ENCODE results near the gene TEX2. TPM values are rescaled to one million over a fixed set of nuclear protein-coding genes. Genes with fewer than 3 reads are reported as not detected.
A peak's percentile ranks its signal among the peaks of the same experiment; 100 is the strongest.

TEX2 gene
- total and polyA plus RNA-seq, 2 of the 13 experiments (the other 11 are each of a cell fraction or from before 2014, with no cell fraction given) = 21.4 to 37.7 TPM

DNA sequence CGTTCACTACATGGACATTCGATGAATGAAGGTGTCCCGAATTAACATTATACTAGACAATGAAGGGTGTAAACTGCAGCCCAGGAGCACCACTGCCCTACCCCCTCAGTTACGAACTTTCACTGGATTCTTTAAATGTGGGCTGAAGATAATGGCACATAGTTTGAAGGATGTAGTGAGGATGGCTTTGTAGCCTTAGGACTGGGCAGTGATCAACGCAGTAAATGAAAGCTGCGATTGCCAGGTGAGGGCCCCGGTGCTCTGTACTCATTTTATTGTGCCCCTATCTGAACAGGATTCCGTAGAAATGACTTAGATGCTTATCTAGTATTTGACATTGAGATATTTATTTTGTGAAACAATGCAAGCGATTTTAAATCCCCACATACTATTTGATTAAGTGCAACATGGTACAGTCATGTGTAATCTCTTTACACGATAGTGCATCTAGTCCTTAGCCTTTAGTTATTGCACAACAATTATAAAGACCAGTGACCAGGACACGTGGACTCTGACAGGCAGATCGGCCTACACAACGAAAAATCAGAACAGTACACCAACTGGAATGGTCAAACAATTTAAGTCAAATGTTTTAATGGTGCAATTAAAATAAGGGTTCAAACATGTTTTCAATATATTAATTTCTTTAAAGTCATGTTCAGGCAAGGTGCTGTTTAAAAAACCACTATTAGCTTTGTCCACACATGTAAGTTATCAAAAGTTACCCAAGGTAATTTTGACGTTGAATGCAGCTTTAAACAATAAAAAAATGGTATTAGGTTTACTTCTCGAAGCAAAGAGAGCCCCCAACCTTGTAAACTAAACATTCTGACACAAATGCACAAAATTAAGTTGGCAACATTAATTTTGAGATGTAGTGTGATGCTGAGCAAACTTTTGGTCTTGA is 115.7 kb downstream of the TEX2 start (continued):
- peak; percentile 11 for TF ChIP-seq KAT8 (CRISPR knock-in tag; IDR thresholded peaks at IDR 0.05)
- TF ChIP-seq ZNF879 (CRISPR knock-in tag; IDR thresholded peaks at IDR 0.05) = no peak
- TF ChIP-seq, protein P1, sequence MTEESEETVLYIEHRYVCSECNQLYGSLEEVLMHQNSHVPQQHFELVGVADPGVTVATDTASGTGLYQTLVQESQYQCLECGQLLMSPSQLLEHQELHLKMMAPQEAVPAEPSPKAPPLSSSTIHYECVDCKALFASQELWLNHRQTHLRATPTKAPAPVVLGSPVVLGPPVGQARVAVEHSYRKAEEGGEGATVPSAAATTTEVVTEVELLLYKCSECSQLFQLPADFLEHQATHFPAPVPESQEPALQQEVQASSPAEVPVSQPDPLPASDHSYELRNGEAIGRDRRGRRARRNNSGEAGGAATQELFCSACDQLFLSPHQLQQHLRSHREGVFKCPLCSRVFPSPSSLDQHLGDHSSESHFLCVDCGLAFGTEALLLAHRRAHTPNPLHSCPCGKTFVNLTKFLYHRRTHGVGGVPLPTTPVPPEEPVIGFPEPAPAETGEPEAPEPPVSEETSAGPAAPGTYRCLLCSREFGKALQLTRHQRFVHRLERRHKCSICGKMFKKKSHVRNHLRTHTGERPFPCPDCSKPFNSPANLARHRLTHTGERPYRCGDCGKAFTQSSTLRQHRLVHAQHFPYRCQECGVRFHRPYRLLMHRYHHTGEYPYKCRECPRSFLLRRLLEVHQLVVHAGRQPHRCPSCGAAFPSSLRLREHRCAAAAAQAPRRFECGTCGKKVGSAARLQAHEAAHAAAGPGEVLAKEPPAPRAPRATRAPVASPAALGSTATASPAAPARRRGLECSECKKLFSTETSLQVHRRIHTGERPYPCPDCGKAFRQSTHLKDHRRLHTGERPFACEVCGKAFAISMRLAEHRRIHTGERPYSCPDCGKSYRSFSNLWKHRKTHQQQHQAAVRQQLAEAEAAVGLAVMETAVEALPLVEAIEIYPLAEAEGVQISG (CRISPR knock-in tag; IDR thresholded peaks at IDR 0.05) = peak; percentile 25
- TF ChIP-seq ELF4 (CRISPR knock-in tag; IDR thresholded peaks at IDR 0.05; ENCODE audit: borderline replicate concordance) = 0 out of 2 replicates have a peak, but pooled peaks have one; percentile 11
- no peak for TF ChIP-seq HNRNPK (IDR thresholded peaks at IDR 0.05; ENCODE audit: low read depth, low read length, poor library complexity, severe bottlenecking)
- TF ChIP-seq PBX3 (CRISPR knock-in tag; IDR thresholded peaks at IDR 0.05; ENCODE audit: borderline replicate concordance) = no peak
- peak; percentile 10; the same call in 1 of the 2 replicates for TF ChIP-seq ZNF747 (CRISPR knock-in tag; IDR thresholded peaks at IDR 0.05; ENCODE audit: borderline replicate concordance)
- TF ChIP-seq MNT (IDR thresholded peaks at IDR 0.05) = peak; percentile 51
- TF ChIP-seq, protein P2, sequence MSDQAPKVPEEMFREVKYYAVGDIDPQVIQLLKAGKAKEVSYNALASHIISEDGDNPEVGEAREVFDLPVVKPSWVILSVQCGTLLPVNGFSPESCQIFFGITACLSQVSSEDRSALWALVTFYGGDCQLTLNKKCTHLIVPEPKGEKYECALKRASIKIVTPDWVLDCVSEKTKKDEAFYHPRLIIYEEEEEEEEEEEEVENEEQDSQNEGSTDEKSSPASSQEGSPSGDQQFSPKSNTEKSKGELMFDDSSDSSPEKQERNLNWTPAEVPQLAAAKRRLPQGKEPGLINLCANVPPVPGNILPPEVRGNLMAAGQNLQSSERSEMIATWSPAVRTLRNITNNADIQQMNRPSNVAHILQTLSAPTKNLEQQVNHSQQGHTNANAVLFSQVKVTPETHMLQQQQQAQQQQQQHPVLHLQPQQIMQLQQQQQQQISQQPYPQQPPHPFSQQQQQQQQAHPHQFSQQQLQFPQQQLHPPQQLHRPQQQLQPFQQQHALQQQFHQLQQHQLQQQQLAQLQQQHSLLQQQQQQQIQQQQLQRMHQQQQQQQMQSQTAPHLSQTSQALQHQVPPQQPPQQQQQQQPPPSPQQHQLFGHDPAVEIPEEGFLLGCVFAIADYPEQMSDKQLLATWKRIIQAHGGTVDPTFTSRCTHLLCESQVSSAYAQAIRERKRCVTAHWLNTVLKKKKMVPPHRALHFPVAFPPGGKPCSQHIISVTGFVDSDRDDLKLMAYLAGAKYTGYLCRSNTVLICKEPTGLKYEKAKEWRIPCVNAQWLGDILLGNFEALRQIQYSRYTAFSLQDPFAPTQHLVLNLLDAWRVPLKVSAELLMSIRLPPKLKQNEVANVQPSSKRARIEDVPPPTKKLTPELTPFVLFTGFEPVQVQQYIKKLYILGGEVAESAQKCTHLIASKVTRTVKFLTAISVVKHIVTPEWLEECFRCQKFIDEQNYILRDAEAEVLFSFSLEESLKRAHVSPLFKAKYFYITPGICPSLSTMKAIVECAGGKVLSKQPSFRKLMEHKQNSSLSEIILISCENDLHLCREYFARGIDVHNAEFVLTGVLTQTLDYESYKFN (CRISPR knock-in tag; conservative IDR thresholded peaks at IDR 0.05) = no peak
- TF ChIP-seq ATAD3A (CRISPR knock-in tag; IDR thresholded peaks at IDR 0.05) = no peak
- 0 out of 2 replicates have a peak, but pooled peaks have one; percentile 34 for TF ChIP-seq ARHGAP35 (CRISPR knock-in tag; IDR thresholded peaks at IDR 0.05; ENCODE audit: borderline replicate concordance)
- no peak for TF ChIP-seq KLF6 (CRISPR knock-in tag; IDR thresholded peaks at IDR 0.05)
- TF ChIP-seq ZNF430 (CRISPR knock-in tag; IDR thresholded peaks at IDR 0.05) = no peak
- TF ChIP-seq ZNF460 (CRISPR knock-in tag; IDR thresholded peaks at IDR 0.05; ENCODE audit: borderline replicate concordance) = no peak
- TF ChIP-seq FOXA3 (CRISPR knock-in tag; IDR thresholded peaks at IDR 0.05) = peak; percentile 51
- peak; percentile 91; the same call in 1 of the 2 replicates for TF ChIP-seq ZNF326 (CRISPR knock-in tag; IDR thresholded peaks at IDR 0.05; ENCODE audit: borderline replicate concordance)
- TF ChIP-seq SKI (IDR thresholded peaks at IDR 0.05; ENCODE audit: partially characterized antibody) = no peak
- TF ChIP-seq ZNF136 (CRISPR knock-in tag; IDR thresholded peaks at IDR 0.05; ENCODE audit: low read depth) = no peak; the same call in 1 of the 2 replicates
- TF ChIP-seq PRMT3 (CRISPR knock-in tag; IDR thresholded peaks at IDR 0.05; ENCODE audit: borderline replicate concordance, low read depth) = peak; percentile 23; the same call in 1 of the 2 replicates

Measured in HepG2 (cell line).